ENCODE measurements around the gene MSRB1.

- TF ChIP-seq CTCF (conservative IDR thresholded peaks at IDR 0.05 in 1 of 2, IDR thresholded peaks at IDR 0.05 in 1 of 2; ENCODE audit: low read depth in 1 of 2, low read length in 2 of 2) = no peak
- no peak for TF ChIP-seq EZH2 (IDR thresholded peaks at IDR 0.05; ENCODE audit: low read length, missing control alignments)
Measured at GRCh38 chr16:1899641-1900451, 43.2 kb downstream of the MSRB1 start.
